Measurements from ENCODE around the gene DDX49.

The DDX49 gene

GRCh38 chr19:18972301-18972811 is 52.8 kb downstream of the DDX49 start:
- no peak for DNase-seq (ENCODE audit: low read depth in 2 of 2)

- DNase-seq (ENCODE audit: low read depth in 2 of 2) = no peak
Observed at GRCh38 chr19:18972851-18973250, 53.3 kb downstream of the DDX49 start.

- DNase-seq (ENCODE audit: low read depth in 2 of 2) = no peak
Observed at GRCh38 chr19:18975011-18975410, 55.5 kb downstream of the DDX49 start.

- DNase-seq (ENCODE audit: low read depth in 2 of 2) = no peak
Observed at GRCh38 chr19:18975869-18976268, 56.4 kb downstream of the DDX49 start.

Measured in activated CD4-positive, alpha-beta T cell treated with anti-CD3 and anti-CD28 coated beads for 24 hours (primary cell).